KOPT-K1 (cell line): ENCODE data around the gene ZNF277.

Experiments
- H3K27ac ChIP-seq: fragments of 200-600 bp; sonication (generic); 2 replicates; pipeline ENCODE4 v1.5.1; 2016; ENCODE audit warnings: antibody characterized with exemption, mild to moderate bottlenecking, low read depth, low read length; ENCODE audit not compliant: poor library complexity, severe bottlenecking
- H3K36me3 ChIP-seq: fragments of 200-600 bp; sonication (generic); 2 replicates; pipeline ENCODE4 v1.5.1; 2017; ENCODE audit warnings: antibody characterized with exemption, mild to moderate bottlenecking, low read length, moderate library complexity; ENCODE audit not compliant: insufficient read depth
- H3K9me3 ChIP-seq: fragments of 200-600 bp; sonication (generic); 2 replicates; pipeline ENCODE4 v1.5.1; 2017; ENCODE audit warnings: antibody characterized with exemption, low read length, mild to moderate bottlenecking; ENCODE audit not compliant: insufficient read depth, poor library complexity, severe bottlenecking

The ZNF277 gene

DNA sequence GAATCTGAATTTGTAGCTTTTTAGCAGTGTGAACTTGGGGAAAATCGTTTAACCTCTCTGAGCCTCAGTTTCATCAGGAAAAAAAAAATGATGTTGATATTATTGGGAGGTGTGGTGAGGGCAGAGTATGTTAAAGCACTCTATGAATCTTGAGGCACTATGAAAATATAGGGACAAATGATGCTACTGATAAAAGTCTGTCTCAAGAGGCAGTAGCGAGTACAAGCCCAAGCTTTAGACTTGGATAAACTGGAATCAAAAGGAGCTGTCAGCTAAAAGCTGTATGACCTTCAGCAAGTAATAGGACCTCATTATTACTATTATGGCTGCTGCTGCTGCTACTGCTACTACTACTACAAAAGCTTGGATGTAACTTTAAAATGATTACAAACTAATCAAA lies 8.4 kb downstream of the ZNF277 start:
- Histone ChIP-seq H3K36me3 (no peaks in the 10 kb centered on the region), H3K9me3 (no peaks in the 10 kb centered on the region), H3K27ac (no peak overlapping the region)

- Histone ChIP-seq H3K36me3 (no peaks in the 10 kb centered on the region), H3K9me3 (no peaks in the 10 kb centered on the region), H3K27ac (no peak overlapping the region)
These were observed 9.3 kb downstream of the ZNF277 start for GRCh38 chr7:112215787-112216186.

- no peak overlapping the region for H3K27ac ChIP-seq
- H3K36me3 ChIP-seq = no peaks in the 10 kb centered on the region
- peaks cover 12% of the 10 kb centered on the region for H3K9me3 ChIP-seq
These were observed 14.5 kb downstream of the ZNF277 start for GRCh38 chr7:112220877-112221434.

DNA sequence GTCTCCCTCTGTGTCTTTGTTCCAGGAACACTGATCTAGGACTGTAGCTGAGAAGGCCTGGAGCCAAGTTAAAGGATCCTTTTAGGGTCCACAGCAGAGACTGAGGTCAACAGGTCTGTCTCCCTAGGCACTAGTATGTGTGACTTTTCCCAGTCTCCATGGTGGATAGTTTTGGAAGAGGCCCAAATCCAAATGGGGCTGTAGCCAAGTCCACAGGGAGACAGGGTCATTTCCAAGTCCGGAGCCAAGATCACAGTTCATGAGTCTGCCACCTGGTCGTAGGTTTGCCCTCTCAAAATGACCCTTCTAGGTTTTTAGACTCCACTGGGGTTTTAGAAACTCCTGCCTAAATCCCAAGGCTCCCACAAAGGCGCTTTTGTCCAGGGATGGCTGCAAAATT lies 16.8 kb downstream of the ZNF277 start:
- H3K9me3 ChIP-seq = peaks cover 12% of the 10 kb centered on the region

DNA sequence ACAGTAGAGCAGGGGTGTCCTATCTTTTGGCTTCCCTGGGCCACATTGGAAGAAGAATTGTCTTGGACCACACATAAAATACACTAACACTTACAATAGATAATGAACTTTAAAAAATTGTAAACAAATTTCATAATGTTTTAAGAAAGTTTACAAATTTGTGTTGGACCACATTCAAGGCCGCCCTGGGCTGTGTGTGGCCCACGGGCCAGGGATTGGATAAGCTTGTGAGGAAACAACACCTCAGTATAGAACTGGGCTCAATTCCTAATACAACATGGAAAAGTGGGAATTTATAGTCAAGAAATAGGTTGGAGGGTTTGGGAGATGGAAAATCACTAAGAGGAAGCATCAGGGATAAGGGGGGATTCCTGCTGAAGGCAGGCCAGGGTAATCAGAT lies 17.7 kb downstream of the ZNF277 start:
- Histone ChIP-seq H3K36me3 (no peaks in the 10 kb centered on the region), H3K27ac (no peak overlapping the region), H3K9me3 (peaks cover 12% of the 10 kb centered on the region)

More for the DNA sequence above, 16.8 kb downstream of the ZNF277 start:
- no peak overlapping the region for H3K27ac ChIP-seq
- no peaks in the 10 kb centered on the region for H3K36me3 ChIP-seq

- H3K27ac ChIP-seq = no peak overlapping the region
- no peaks in the 10 kb centered on the region for H3K36me3 ChIP-seq
- H3K9me3 ChIP-seq = peaks cover 12% of the 10 kb centered on the region
These were observed 18.5 kb downstream of the ZNF277 start for GRCh38 chr7:112225006-112225405.

DNA sequence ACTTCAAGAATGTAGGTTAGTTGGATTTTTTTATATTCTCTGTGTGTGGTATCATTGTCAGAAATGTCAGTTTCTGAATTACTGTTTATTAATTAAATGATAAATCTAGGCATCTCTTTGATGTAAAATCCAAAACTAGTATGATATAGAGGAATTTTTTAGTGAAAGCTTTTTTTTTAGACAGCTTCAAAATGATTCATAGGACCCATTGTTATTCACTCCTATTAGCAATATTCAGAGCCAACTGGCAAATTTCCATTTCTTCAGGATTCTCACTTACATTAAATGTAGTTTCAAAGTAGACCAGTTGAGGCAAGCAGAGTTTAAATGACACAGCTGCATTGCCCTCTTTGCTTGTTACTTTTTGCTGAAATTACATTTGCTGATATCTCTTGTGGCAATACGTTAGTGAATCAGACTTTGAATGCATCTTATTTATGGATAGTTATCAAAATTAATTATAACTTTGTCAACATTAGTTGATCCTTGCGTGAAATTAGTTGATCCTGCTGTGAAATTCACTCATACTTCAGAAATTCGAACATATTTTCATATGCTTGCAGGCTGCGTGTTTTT lies 20.3 kb downstream of the ZNF277 start:
- no peak overlapping the region for H3K27ac ChIP-seq
- H3K9me3 ChIP-seq = peaks cover 8% of the 10 kb centered on the region
- no peaks in the 10 kb centered on the region for H3K36me3 ChIP-seq

DNA sequence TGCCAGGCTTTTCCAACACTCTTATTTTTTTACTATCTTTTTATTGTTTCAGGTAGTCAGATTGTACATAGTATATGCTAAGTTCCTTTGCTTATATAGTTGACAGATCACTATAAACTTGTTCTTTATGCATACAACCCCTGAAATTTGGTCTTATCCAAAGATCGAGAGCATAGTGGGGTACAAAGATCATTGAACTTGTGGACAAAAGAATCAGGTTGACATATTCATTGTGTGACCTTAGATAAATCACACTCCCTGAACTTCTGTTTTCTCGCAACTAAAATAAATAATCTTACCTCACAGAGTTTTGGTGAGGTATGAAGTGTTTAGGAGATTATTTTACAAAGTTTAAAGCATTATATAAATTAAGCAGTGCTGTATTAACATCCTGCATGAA lies 22.1 kb downstream of the ZNF277 start:
- H3K36me3 ChIP-seq = no peaks in the 10 kb centered on the region
- H3K27ac ChIP-seq = no peak overlapping the region
- H3K9me3 ChIP-seq = no peaks in the 10 kb centered on the region

GRCh38 chr7:112232212-112232978 lies 25.9 kb downstream of the ZNF277 start:
- H3K27ac ChIP-seq = no peak overlapping the region
- peaks cover 5% of the 10 kb centered on the region for H3K9me3 ChIP-seq
- no peaks in the 10 kb centered on the region for H3K36me3 ChIP-seq

DNA sequence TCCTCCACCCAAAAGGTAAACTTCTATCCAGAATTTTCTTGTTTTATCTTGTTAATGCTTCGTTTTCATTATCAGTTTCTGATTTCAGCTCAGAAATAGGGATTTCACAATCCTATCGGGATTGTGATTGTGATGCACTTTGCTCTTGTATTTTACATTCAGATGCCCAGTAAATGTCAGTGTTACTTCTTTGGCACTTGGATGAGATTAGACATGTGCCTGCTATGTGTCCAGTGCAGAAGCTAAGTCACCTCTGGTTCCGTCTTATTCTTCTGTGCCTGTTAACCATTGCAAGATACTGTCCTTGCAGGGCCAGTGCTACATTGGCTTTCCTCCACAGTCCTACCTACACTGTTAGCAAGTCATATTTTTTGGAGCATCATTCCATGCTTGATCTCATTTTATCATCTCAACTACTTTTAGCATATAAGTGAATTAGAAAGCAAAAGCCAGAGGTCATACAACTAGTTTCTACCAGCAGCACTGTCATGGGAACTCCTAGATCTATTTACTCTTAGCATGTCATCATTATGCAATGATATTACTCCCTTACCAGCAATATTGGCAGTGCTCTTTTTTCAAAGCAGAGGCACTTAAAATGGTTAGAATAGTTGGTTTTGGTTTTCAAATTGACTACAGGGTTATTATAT lies 26.7 kb downstream of the ZNF277 start:
- Histone ChIP-seq H3K9me3 (peaks cover 5% of the 10 kb centered on the region), H3K36me3 (no peaks in the 10 kb centered on the region), H3K27ac (no peak overlapping the region)

DNA sequence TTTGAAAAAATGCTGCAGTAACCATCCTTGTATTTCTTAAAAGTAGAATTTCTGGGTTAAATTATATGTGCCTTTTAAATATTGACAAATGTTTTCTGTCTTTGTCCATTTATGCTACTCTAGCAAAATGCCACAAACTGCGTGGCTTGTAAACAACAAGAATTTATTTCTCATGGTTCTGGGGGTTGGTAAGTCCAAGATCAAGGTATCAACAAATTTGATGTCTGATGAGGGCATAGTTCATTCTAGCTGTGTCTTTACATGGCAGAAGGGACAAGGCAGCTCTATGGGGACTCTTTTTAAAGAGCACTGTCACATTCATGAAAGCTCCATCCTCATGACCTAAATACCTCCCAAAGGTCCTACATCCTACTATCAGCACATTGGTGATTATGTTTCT lies 27.7 kb downstream of the ZNF277 start:
- no peak overlapping the region for H3K27ac ChIP-seq
- no peaks in the 10 kb centered on the region for H3K36me3 ChIP-seq
- peaks cover 5% of the 10 kb centered on the region for H3K9me3 ChIP-seq

DNA sequence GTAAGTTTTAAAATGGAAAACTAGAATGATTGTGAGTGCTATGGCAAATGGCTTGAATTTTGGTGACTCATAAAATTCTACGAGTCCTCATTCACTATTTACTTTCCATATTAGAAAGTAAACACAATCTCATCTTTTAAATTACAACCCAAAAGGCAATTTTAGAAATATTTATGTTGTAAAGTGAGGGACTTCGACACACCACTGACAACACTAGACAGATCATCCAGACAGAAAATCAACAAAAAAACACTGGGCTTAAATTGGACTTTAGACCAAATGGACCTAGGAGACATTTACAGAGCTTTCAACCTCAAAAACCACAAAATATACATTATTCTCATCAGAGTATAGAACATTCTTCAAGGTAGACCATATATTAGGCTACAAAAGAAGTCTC lies 30.1 kb downstream of the ZNF277 start:
- H3K9me3 ChIP-seq = peaks cover 5% of the 10 kb centered on the region
- H3K36me3 ChIP-seq = no peaks in the 10 kb centered on the region
- H3K27ac ChIP-seq = no peak overlapping the region

DNA sequence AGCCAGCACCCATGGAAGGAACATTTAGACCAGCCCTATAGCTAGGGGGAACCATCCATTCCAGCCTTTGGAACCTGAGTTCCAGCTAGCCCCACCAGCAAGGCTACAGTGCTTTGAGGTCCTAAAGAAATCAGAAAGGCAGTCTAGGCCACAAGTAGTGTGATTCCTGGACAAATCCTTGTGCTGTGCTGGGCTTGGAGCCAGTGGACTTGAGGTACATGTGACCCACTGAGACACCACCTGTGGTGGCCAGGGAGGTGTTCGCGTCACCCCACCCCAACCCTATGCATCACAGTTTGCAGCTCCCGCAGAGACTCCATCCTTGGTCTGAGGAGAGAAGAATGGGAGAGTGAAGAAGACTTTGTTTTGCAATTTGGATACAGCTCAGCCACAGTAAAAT lies 31.8 kb downstream of the ZNF277 start:
- peaks cover 5% of the 10 kb centered on the region for H3K9me3 ChIP-seq
- no peaks in the 10 kb centered on the region for H3K36me3 ChIP-seq
- H3K27ac ChIP-seq = no peak overlapping the region

- Histone ChIP-seq H3K27ac (no peak overlapping the region), H3K9me3 (peaks cover 5% of the 10 kb centered on the region), H3K36me3 (no peaks in the 10 kb centered on the region)
These were observed 32.5 kb downstream of the ZNF277 start for GRCh38 chr7:112238852-112239610.

DNA sequence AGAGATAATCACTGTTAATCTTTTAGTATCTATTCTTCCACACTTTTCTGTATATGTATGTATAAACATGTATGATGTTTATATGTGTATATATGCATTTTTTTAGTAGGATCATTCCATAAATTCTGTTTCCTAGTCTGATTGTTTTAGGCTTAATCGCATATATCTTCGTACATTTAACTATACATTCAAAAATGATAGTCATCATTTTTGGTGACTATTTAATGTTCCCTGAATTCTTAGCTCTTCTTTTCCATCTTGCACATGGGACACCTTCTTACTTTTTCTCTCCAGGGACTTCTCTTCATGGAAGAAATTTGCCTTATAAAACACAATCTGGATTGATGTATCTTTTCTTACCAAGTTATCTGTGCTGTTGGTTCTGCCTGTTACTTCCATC lies 42.1 kb downstream of the ZNF277 start:
- Histone ChIP-seq H3K9me3 (peaks cover 6% of the 10 kb centered on the region), H3K36me3 (no peaks in the 10 kb centered on the region), H3K27ac (no peak overlapping the region)
